Sigmoid colon (tissue), 3 donors: ENCODE data around the gene ADAMTS2.

ENCODE experiments used
- CTCF ChIP-seq, 4 experiments: fragments of 450-650 bp in 3 of 4; fragments of 200-600 bp in 1 of 4; IDR thresholded peaks; one replicate each; pipeline ENCODE4 v1.5.1; 2016 to 2019; ENCODE audit warnings: antibody characterized with exemption in 4 of 4, mild to moderate bottlenecking in 3 of 4, moderate library complexity in 2 of 4
- POLR2A ChIP-seq, 2 donors: fragments of 450-650 bp; IDR thresholded peaks; one replicate each; pipeline ENCODE4 v1.6.1; 2016; ENCODE audit warnings: antibody characterized with exemption in 2 of 2, mild to moderate bottlenecking in 2 of 2, moderate library complexity in 2 of 2

DNA sequence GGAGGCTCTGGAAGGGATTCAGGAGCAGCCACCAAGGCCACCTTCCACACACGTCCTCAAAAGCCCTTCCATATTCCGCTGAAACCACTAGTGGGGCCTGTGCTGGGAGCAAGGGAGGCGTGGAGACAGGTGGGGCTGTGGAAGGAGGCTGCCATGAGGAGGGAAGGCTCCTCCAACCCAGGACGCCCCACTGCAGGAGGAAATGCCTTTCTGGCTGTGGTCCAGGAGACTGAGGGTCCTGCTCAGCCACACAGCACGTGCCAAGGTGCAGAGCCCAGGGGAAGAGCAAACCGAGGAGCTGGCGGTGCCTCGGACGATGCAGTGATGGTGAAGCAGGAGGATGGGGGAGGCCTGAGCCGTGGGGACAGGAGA, 49.5 kb downstream of the ADAMTS2 start:
- TF ChIP-seq CTCF (IDR thresholded peaks at IDR 0.05) (no peak), POLR2A (IDR thresholded peaks at IDR 0.05) (no peak)
